GM12878 (cell line): ENCODE measurements around the gene PRG2. TPM values are rescaled to one million over a fixed set of nuclear protein-coding genes. Genes with fewer than 3 reads are reported as not detected.

ENCODE experiments used
- ATAC-seq: fragments of 200-7000 bp; cut with Tn5 transposase; 3 replicates; pipeline ENCODE4 v1.9.1; 2020; ENCODE audit warnings: mild to moderate bottlenecking, moderate library complexity
- BruUV-seq: library from RNA; stranded (reverse); fragments of 400-500 nt; replicated peaks from 2 replicates; lab custom pipeline; 2021; lab: Mats Ljungman, UMichigan
- CTCF ChIA-PET: fragments of 300-600 bp; sonication (Branson Sonifier 250); formaldehyde crosslinking; extraction: SDS; loops from one replicate; lab custom pipeline; 2021; ENCODE audit warnings: inconsistent platforms; lab: Yijun Ruan, JAX
- POLR2A ChIA-PET: fragments of 350-600 bp; formaldehyde crosslinking; extraction: SDS; loops from one replicate; lab custom pipeline; 2021; ENCODE audit warnings: inconsistent platforms; lab: Charles Lee
- RAD21 ChIA-PET: fragments of 300-600 bp; sonication (Branson Sonifier 250); formaldehyde crosslinking; loops from one replicate; lab custom pipeline; 2023; ENCODE audit warnings: antibody characterized with exemption; ENCODE audit not compliant: unreplicated experiment; lab: Charles Lee
- SMC1A ChIA-PET: fragments of 300-600 bp; sonication (Branson Sonifier 250); formaldehyde crosslinking; loops from one replicate; lab custom pipeline; 2023; ENCODE audit not compliant: unreplicated experiment, uncharacterized antibody; lab: Charles Lee
- DNase-seq: peaks from one replicate; pipeline ENCODE4 v3.0.0-alpha.2; 2011; ENCODE audit warnings: low read depth, low spot score
- FAIRE-seq: peaks from 3 replicates; lab custom pipeline; 2011; peaks lifted over from hg19 to GRCh38; lab: Jason Lieb, UNC
- H2AFZ ChIP-seq: 2 replicates; pipeline ENCODE4 v1.6.0; 2011; ENCODE audit warnings: low read depth, low read length, control low read depth; ENCODE audit not compliant: control insufficient read depth
- H3K27ac ChIP-seq: 2 replicates; pipeline ENCODE4 v1.5.1; 2011; ENCODE audit warnings: control low read depth; ENCODE audit not compliant: control insufficient read depth, insufficient read depth
- H3K27me3 ChIP-seq, 2 experiments: replicated peaks in 1 of 2; 2 replicates each; pipeline versions ENCODE4 v1.6.0 to v1.6.1; 2011; ENCODE audit warnings: low read length in 1 of 2; ENCODE audit not compliant: control insufficient read depth in 2 of 2, insufficient read depth in 2 of 2
- H3K36me3 ChIP-seq, 2 experiments: 2 replicates each; pipeline ENCODE4 v1.5.1; 2011; ENCODE audit warnings: low read length in 1 of 2; ENCODE audit not compliant: control insufficient read depth in 2 of 2, insufficient read depth in 2 of 2
- H3K4me1 ChIP-seq: 2 replicates; pipeline ENCODE4 v1.6.1; 2011; ENCODE audit warnings: mild to moderate bottlenecking, low read length, moderate library complexity, mixed read lengths; ENCODE audit not compliant: control insufficient read depth, insufficient read depth
- H3K4me2 ChIP-seq: 2 replicates; pipeline ENCODE4 v1.6.0; 2011; ENCODE audit warnings: control low read depth; ENCODE audit not compliant: control insufficient read depth, insufficient read depth
- H3K4me3 ChIP-seq: fragments of 200-600 bp; sonication (generic); 2 replicates; pipeline ENCODE4 v1.5.1; 2016
- H3K79me2 ChIP-seq: 2 replicates; pipeline ENCODE4 v1.6.0; 2011; ENCODE audit warnings: low read length; ENCODE audit not compliant: control insufficient read depth, insufficient read depth
- H3K9ac ChIP-seq: 2 replicates; pipeline ENCODE4 v1.8.0; 2011; ENCODE audit warnings: low read length, control low read depth, mixed read lengths; ENCODE audit not compliant: control insufficient read depth, insufficient read depth
- H3K9me3 ChIP-seq: replicated peaks from 3 replicates; pipeline ENCODE4 v1.5.1; 2011; ENCODE audit warnings: mild to moderate bottlenecking, low read length; ENCODE audit not compliant: control insufficient read depth, insufficient read depth
- H4K20me1 ChIP-seq: 2 replicates; pipeline ENCODE4 v1.6.0; 2011; ENCODE audit not compliant: control insufficient read depth, insufficient read depth
- ASH2L ChIP-seq: fragments of 300-600, 200-600 bp; sonication (generic); IDR thresholded peaks from 2 replicates; pipeline ENCODE4 v1.6.1; 2017; ENCODE audit warnings: low read depth, mild to moderate bottlenecking, borderline replicate concordance
- BMI1 ChIP-seq: fragments of 450-650 bp; IDR thresholded peaks from 2 replicates; pipeline ENCODE4 v1.6.1; 2016; ENCODE audit warnings: mild to moderate bottlenecking, moderate library complexity, borderline replicate concordance
- CBFB ChIP-seq: IDR thresholded peaks from 2 replicates; pipeline ENCODE4 v1.6.1; 2016; ENCODE audit warnings: antibody characterized with exemption, low read depth
- CBX5 ChIP-seq: sonication (generic); IDR thresholded peaks from 2 replicates; pipeline ENCODE4 v1.6.1; 2016; ENCODE audit warnings: low read depth, moderate library complexity, mild to moderate bottlenecking, inconsistent platforms
- CHD2 ChIP-seq: IDR thresholded peaks from 2 replicates; pipeline ENCODE4 v1.6.1; 2011; ENCODE audit warnings: low read depth, low read length, improper control_type of control experiment, borderline replicate concordance
- CREM ChIP-seq: IDR thresholded peaks from 2 replicates; pipeline ENCODE4 v1.6.1; 2014; ENCODE audit warnings: antibody characterized with exemption, low read depth
- EED ChIP-seq: sonication (generic); IDR thresholded peaks from 2 replicates; pipeline ENCODE4 v1.6.1; 2016; ENCODE audit warnings: antibody characterized with exemption, low read depth
- GABPA ChIP-seq: IDR thresholded peaks from 2 replicates; pipeline ENCODE4 v1.6.1; 2014; ENCODE audit warnings: antibody characterized with exemption, low read depth, mild to moderate bottlenecking, inconsistent platforms
- IKZF2 ChIP-seq, 2 experiments: fragments of 450-650 bp; IDR thresholded peaks; 2 replicates each; pipeline ENCODE4 v1.6.1; 2017; ENCODE audit warnings: mild to moderate bottlenecking in 2 of 2, moderate library complexity in 2 of 2
- MTA2 ChIP-seq: fragments of 450-650 bp; IDR thresholded peaks from 2 replicates; pipeline ENCODE4 v1.6.1; 2016; ENCODE audit warnings: low read depth, mild to moderate bottlenecking, moderate library complexity
- MYB ChIP-seq: fragments of 150-350 bp; IDR thresholded peaks from 2 replicates; pipeline ENCODE4 v1.6.1; 2014; ENCODE audit warnings: mild to moderate bottlenecking, low read depth, low read length, borderline replicate concordance
- NBN ChIP-seq: fragments of 450-650 bp; IDR thresholded peaks from 2 replicates; pipeline ENCODE4 v1.6.1; 2016
- NFXL1 ChIP-seq: fragments of 450-650 bp; IDR thresholded peaks from 2 replicates; pipeline ENCODE4 v1.6.1; 2017; ENCODE audit warnings: antibody characterized with exemption, mild to moderate bottlenecking, borderline replicate concordance
- RELA ChIP-seq: fragments of 450-650 bp; IDR thresholded peaks from 2 replicates; pipeline ENCODE4 v1.8.0; 2014; ENCODE audit warnings: borderline replicate concordance; ENCODE audit not compliant: partially characterized antibody
- SREBF1 ChIP-seq: IDR thresholded peaks from 2 replicates; pipeline ENCODE4 v1.6.1; 2012; ENCODE audit warnings: mild to moderate bottlenecking, low read length
- SRF ChIP-seq, 2 experiments: IDR thresholded peaks; 2 replicates each; pipeline ENCODE4 v1.6.1; 2011; ENCODE audit warnings: low read depth in 2 of 2, low read length in 2 of 2, mild to moderate bottlenecking in 1 of 2, moderate library complexity in 1 of 2
- ZBTB4 ChIP-seq: fragments of 450-650 bp; formaldehyde crosslinking; IDR thresholded peaks from 2 replicates; pipeline ENCODE4 v1.4.0; 2022; ENCODE audit warnings: mild to moderate bottlenecking, moderate library complexity
- ZNF592 ChIP-seq: fragments of 450-650 bp; IDR thresholded peaks from 2 replicates; pipeline ENCODE4 v1.6.1; 2017; ENCODE audit warnings: mild to moderate bottlenecking, moderate library complexity
- WGBS: methylation state at CpG from one replicate; pipeline ENCODE4 v1.1.6; 2016; ENCODE audit warnings: low lambda C conversion rate; ENCODE audit not compliant: insufficient replicate concordance, insufficient coverage; ENCODE audit errors: missing lambda C conversion rate; 5-methylcytosine and 5-hydroxymethylcytosine counted together
- in situ Hi-C: fragments of 300-500 bp; cut with MboI; formaldehyde crosslinking; loops from 9 replicates; pipeline ENCODE4 v1.14.3; 2018; ENCODE audit warnings: mixed read lengths
- intact Hi-C: fragments of 100-400 bp; cut with micrococcal nuclease; formaldehyde crosslinking; loops from one replicate; pipeline ENCODE4 v1.14.2; 2022; ENCODE audit not compliant: unreplicated experiment
- polyA plus RNA-seq, 11 experiments: library from polyadenylated mRNA; depleted of rRNA in 4 of 11; unstranded in 6 of 11; stranded (reverse) in 5 of 11; fragments of >200 nt; fragmentation: Nextera tagmentation in 4 of 11; fragmentation: Illumina TruSeq in 1 of 11; extraction: Ambion mirVana in 4 of 11; extraction: Trizol in 1 of 11; gene quantifications; 1 replicate in 1 of 11; 2 replicates in 10 of 11; pipeline versions ENCODE4 v1.2.1 to v1.2.3, GENCODE V29; 2011 to 2016; ENCODE audit warnings: inconsistent platforms in 2 of 11, missing spikeins in 2 of 11, low read depth in 1 of 11
- total RNA-seq, 4 experiments: library from RNA; depleted of rRNA in 3 of 4; stranded (reverse); fragments of >200 nt in 3 of 4; fragmentation: Illumina TruSeq in 1 of 4; extraction: Trizol in 1 of 4; gene quantifications; 2 replicates each; pipeline versions ENCODE4 v1.2.1 to v1.2.3, GENCODE V29; 2013 to 2021

Gene PRG2
- total and polyA plus RNA-seq, 10 of the 15 experiments (the other 5 are each of a cell fraction or from before 2014, with no cell fraction given) = 0.10 to 1.7 (median 0.56) TPM; not detected in 2

- ChIA-PET SMC1A (interaction anchor here (1.2 to 1.7 kb wide), 2 partner anchors 10 to 351 kb away, joined by 3 to 4 read pairs; no protein-coding TSS in a partner anchor), POLR2A (no interaction called here), RAD21 (no interaction called here), CTCF (interaction anchor here (0.7 to 3.4 kb wide), 12 partner anchors 8 to 507 kb away, joined by 3 to 15 read pairs (median 4); partner anchors contain the start of gene P2RX3)
- H2AFZ ChIP-seq = no peak overlapping the region
- H3K36me3 ChIP-seq = no peaks in the 10 kb centered on the region
- WGBS = 17% methylated on average over 7 of the region's 7 CpGs
- in situ Hi-C loops = loop anchor here (5.0 to 25.0 kb wide), 5 partner anchors 134 to 1239 kb away; partner anchors contain the start of genes LPXN, OR5B21, TIMM10 and ZFP91
- ATAC-seq (peak; percentile 17; the same call in 1 of the 3 replicates), FAIRE-seq (no peak), DNase-seq (no peak)
- peaks cover 0 to 4% of the 10 kb centered on the region in 2 experiments; a peak in 1 of 4 replicates for H3K27me3 ChIP-seq
- H4K20me1 ChIP-seq = no peaks in the 10 kb centered on the region
- H3K9ac ChIP-seq = no peak overlapping the region
- no TSS peak for BruUV-seq
- no peak overlapping the region for H3K27ac ChIP-seq
- H3K4me2 ChIP-seq = no peak overlapping the region
- TF ChIP-seq CBFB (no peak), SRF (IDR thresholded peaks at IDR 0.05; ENCODE audit: low read depth in 2 of 2, low read length in 2 of 2) (no peak), CBX5 (no peak), ASH2L (no peak), GABPA (no peak), EED (no peak), MYB (no peak), MTA2 (no peak), IKZF2 (IDR thresholded peaks at IDR 0.05) (no peak), ZBTB4 (CRISPR knock-in tag) (no peak), CREM (no peak), NFXL1 (no peak), SREBF1 (no peak), RELA (no peak), NBN (no peak), ZNF592 (no peak), CHD2 (no peak), BMI1 (no peak)
- H3K4me1 ChIP-seq = no peaks in the 10 kb centered on the region; the same call in 1 of the 2 replicates
- no peaks in the 10 kb centered on the region; the same call in 2 of the 3 replicates for H3K9me3 ChIP-seq
- intact Hi-C loops = loop anchor here (10.0 kb wide), 1 partner anchor 1157 kb away; the partner anchor contains the start of gene OR5B21
- no peaks in the 10 kb centered on the region for H3K79me2 ChIP-seq
- H3K4me3 ChIP-seq = no peak overlapping the region
These were observed 42.4 kb downstream of the PRG2 start for GRCh38 chr11:57348052-57348451.
